GM18505 (cell line): ENCODE results near the gene LIME1.

Experiments
- ATAC-seq: cut with Tn5 transposase; IDR thresholded peaks from one replicate; pipeline ENCODE4 v1.9.1; 2021; ENCODE audit not compliant: unreplicated experiment
- POLR2A ChIP-seq: IDR thresholded peaks from 4 replicates; pipeline ENCODE4 v1.6.1; 2011; ENCODE audit warnings: borderline replicate concordance; ENCODE audit not compliant: insufficient read depth, insufficient read length; ENCODE audit errors: extremely low read depth

The LIME1 gene

GRCh38 chr20:63693733-63694583 lies 42.5 kb upstream of the LIME1 start:
- no peak for TF ChIP-seq POLR2A
- ATAC-seq = no peak

- TF ChIP-seq POLR2A = no peak
- ATAC-seq = no peak
Measured at GRCh38 chr20:63694584-63695423, 41.7 kb upstream of the LIME1 start.

GRCh38 chr20:63695424-63696305 lies 40.8 kb upstream of the LIME1 start:
- no peak for TF ChIP-seq POLR2A
- no peak for ATAC-seq

- ATAC-seq = no peak
- TF ChIP-seq POLR2A = no peak
Measured at GRCh38 chr20:63696306-63696627, 40.2 kb upstream of the LIME1 start.

GRCh38 chr20:63696628-63697356 lies 39.7 kb upstream of the LIME1 start, which contains the start of gene TNFRSF6B:
Gene TNFRSF6B (plus strand): TSS chr20:63696652. CDS start chr20:63696768, 116 bp downstream.
- no peak for TF ChIP-seq POLR2A
- no peak for ATAC-seq

GRCh38 chr20:63697357-63697867 lies 39.1 kb upstream of the LIME1 start:
- TF ChIP-seq POLR2A = no peak
- ATAC-seq = no peak

- TF ChIP-seq POLR2A = no peak
- no peak for ATAC-seq
Measured at GRCh38 chr20:63697868-63698545, 38.5 kb upstream of the LIME1 start.

- no peak for ATAC-seq
- TF ChIP-seq POLR2A = peak; percentile 22
Measured at GRCh38 chr20:63698739-63699465, 37.6 kb upstream of the LIME1 start.

GRCh38 chr20:63699466-63700198 lies 36.8 kb upstream of the LIME1 start:
- ATAC-seq = no peak
- TF ChIP-seq POLR2A = no peak

GRCh38 chr20:63700199-63701050 lies 36.0 kb upstream of the LIME1 start:
- TF ChIP-seq POLR2A = no peak
- ATAC-seq = no peak
